NCI-H226 (cell line): ENCODE measurements around the gene EPHB2.
"Not testable (repeated sequence)": the region's sequence is repeated elsewhere in the genome, so short reads cannot be mapped to it uniquely, and the experiment has no call there.

Source experiments
- DNase-seq: peaks from one replicate; pipeline ENCODE4 v3.0.0-alpha.2; 2015

Gene EPHB2

DNA sequence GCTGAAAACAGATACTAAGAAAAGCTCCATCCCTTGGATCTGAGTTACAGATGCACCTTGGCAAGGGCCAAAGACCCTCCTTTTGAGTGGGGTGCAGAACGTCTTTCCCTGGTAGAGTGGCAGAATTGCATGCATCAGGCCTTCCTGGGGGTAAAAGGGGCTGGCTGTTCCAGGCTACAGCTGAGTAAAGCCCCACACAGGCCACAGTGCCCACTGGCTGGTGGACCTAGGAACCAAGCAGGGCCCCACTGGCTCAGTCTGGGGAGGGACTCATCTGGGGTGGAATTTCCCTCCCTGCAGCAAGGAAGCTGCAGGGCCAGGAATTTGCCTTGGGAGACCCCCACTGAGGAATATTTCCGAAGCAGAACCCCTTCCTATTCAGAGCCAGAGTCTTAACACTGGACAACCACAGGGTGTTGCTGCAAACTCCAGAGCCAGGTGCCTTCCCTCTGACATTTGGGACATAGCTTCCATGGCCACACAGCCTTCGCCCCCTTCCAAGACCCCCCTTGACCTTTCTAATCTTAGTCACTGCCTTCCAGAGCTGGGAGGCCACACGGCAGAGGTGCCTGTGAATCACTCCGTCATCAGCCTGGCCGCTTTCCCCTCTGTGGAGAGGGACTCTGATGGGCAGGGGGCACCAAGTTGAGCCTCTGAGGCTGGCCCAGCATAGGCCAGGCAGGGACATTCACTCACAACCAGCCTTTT lies 209.5 kb downstream of the EPHB2 start:
- DNase-seq, result no peak

DNA sequence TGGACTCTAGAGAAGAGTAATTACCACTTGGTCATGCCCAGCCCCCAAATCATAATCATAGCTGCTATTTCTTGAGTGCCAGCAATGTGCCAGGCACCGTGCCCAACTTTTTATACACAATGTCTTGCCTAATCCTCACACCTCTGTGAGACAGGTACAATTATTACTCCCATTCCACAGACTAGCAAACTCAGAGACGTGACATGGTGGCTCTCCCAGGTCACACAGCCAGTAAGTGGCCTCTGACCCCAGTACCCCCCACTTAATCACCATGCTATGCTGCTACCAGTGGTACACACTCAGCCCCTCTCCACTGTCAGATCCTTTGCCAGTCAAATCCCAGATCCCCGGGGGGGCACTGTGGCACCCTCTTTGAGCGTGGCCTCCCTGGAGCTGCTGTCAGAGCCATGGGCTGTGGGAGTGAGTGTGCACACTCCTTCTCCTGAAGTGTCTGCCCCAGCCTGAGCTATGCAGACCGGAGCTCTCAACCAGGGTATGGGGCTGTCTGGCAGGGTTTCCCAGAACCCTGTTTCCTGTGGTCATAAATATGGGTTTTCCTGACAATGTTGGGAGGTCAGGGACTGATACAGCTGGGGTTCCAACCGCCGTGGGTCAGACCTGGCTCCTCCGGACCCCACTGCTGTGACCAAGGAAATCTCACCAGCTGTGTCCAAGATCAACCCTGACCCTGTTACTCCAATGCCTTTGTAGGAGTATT lies 210.3 kb downstream of the EPHB2 start:
- no peak for DNase-seq

DNA sequence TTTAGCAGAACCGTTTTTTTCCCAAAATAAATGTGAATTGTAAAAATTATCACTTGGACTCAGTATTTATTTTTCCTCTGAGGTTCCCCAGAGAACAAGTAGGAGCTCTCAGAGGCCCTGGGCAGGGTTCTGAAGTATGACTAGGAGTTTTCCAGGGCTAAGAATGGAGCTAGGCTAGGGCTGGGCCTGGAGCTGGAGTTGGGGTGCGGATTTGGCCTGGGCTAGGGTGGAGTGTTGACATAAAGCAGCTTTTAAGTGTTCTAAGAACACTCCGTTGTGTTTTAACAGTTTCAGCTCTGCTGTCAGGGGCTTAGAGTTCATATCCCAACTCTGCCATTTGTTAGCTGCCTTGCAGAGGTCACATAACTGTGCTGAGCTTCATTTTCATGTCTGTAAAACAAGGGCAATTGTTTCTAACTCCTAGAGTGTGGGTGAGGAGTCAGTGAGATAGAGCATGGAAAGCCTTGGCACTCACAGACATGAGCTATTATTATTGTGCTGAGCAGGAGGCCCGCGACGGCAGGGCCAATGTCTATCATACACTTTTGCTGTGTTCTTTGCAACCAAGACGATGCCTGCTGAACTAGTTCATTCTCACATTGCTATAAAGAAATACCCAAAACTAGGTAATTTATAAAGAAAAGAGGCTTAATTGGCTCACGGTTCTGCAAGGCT lies 210.9 kb downstream of the EPHB2 start:
- DNase-seq, result no peak

DNA sequence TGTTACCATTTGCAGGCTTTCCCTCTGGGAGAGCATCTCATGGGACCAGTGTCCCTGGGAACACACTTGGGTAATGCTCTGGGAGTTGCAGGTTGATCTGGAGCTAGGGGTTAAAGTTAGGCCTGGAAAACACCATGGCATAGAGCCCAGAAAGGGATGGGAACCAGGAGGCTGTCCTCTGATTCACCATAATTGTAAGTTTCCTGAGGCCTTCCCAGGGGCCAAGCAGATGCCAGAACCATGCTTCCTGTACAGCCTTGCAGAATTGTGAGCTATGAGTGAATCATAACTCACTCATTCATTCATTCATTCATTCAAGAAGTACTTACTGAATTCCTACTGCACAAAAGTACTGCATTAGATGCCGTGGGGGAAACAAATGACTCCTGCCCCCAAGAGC lies 212.0 kb downstream of the EPHB2 start:
- DNase-seq, result no peak

DNA sequence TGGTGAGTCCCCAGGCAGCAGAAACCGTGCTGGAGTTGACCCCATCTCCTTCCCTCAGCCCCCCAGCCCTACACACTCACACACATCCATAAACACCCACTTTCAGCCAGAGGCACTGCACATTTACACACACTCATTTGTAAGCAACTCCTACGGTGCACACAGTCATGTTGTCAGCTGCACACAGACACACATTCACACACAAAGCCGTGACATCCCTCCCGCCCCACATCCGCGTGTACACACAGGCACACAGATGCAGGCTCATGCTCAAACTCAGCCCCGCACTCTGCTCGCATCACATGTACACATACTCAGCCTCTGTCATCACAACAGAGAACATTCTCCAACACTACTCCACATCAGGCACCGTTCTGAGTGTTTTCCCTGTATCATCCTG lies 214.5 kb downstream of the EPHB2 start:
- no peak for DNase-seq

DNA sequence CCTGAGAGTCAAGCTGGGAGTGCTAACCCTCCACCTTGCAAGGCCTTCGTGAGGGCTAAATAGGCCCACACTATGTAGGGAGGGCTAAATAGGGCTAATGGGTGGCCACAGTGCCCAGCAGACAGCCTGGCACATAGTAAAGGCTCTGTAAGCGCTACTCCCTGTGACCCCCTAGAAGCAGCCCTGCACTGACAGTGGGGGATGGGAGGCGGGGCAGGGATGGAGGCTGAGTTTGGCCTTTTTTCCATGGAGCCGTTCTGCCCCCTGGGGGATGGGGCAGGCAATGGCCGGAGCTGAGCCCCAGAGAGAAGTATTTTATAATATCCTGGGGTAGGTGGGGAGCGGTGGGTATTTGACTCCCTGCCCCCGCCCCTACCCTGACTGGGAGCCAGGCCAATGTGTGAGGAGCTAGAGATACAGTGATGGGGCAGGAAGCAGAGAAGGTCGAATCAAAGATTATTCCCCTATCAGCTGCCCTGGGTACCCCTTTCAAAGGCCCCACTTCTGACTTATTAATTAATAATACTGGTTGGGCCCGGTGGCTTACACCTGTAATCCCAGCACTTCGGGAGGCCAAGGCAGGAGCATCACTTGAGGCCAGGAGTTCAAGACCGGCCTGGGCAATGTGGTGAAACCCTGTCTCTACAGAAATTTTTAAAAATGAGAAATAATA lies 219.7 kb downstream of the EPHB2 start:
- DNase-seq, result no peak

DNA sequence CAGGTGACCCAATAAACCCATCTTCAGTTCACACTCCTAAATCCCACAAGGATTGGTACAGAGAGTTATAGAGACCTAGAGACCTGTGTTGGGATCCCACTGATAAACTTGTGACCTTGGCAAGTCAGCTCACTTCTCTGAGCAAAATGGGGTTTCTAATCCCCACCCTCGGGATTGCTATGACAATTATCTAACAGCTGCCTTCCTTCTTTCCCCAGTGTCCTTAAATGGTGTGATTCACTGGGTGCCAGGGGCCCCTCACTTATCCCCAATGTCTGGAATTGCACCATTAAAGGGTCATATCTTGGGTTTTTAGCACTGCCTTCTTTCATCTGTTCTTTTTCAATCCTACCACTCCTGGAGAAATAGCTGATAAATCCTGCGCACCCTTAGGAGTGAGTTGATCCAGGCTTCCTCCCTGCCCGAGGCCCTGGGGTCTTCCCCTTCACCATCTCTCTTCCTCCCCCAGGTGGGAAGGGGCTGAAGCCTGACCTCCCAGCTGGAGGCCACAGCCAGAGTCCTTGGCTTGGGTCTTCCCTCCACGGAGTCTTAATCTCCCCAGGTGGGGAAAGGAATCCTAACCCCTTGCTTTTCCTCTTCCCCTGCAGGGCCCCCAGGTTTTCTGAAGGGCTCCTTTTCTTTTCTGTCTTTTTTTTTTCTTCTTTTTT lies 222.3 kb downstream of the EPHB2 start:
- DNase-seq, result no peak

DNA sequence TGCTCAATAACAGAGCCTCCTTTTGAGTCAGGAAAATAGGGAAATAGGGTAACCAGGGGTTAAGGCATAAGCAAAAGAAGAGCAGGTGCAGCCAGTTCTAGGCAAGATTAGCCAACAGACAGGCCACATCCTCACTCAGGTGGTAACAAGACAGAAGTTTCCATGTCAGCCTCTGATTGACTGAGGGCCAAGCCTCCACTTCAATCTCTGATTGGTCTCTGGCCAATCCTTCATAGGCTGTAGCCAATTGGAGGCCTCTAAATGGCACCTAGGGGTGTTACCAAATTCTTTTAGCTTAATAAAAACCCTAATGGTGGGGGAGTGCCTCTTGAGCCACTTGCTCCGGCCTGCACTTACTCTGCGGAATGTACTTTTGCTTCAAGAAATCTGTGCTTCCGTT lies 224.8 kb downstream of the EPHB2 start:
- no peak for DNase-seq

DNA sequence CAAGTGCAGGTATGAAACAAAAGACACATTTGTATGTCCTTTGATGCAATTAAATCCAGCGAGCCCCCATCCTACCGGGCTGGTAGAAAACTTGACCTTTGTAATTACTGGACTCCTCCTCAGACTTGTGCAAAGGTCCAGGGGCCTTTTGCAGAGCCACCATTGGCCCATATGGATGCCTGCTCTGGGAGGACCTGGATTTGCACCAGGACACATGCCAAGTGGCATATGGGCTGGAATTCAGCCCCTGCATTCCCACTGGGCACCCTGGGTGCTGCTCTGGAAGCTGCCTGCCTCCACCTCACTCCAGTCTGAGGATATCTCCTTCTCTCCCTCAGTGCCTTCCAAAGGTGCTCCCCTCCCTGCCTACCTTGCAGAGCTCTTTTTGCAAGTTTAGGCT lies 226.0 kb downstream of the EPHB2 start:
- DNase-seq, result no peak

DNA sequence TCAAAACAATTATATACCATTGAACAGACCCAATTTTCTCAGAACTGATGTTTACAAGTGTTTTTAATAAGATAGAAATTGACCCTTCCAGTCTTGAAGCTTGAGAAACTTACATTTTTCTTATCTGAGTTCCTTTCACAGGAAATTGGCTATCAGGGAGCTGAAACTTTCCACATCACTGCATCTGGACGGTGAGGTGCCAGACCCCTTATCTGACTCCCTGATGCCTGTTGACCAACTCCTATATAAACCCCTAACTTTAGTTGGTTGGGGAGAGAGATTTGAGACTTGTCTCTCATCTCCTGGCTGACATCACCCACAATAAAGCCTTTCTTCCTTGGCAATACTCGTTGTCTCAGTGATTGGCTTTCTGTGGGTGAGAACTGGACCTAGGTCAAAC lies 230.6 kb downstream of the EPHB2 start:
- no peak for DNase-seq

DNA sequence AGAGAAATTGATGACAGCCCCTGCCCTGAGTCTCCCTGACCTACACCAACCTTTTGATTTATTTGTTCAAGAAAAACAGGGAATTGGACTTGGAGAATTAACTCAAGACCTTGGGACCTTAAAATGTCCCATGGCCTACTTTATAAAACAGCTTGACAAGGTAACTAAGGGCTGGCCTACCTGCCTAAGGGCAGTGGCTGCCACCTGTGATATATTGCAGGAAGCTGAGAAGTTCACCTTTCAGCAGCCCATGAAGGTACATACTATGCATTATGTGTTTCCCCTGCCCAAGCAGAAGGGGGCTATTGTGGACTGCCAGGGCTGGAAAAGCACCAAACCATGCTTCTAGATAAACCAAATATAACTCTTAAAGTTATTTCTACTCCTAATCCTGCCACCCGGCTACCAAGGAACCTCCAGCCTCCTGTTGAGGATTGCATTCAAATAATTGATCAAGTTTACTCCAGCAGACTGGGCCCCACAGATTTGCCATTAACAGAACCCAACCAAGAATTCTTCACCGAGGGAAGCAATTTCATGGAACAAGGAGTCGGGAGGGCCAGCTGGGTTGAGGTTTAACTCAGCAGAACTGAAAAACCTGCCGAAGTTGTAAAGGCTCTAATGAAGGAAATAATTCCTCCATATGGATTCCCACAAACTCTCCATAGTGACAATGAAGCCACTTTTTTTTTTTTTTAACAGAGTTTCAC lies 233.9 kb downstream of the EPHB2 start:
- no peak for DNase-seq

DNA sequence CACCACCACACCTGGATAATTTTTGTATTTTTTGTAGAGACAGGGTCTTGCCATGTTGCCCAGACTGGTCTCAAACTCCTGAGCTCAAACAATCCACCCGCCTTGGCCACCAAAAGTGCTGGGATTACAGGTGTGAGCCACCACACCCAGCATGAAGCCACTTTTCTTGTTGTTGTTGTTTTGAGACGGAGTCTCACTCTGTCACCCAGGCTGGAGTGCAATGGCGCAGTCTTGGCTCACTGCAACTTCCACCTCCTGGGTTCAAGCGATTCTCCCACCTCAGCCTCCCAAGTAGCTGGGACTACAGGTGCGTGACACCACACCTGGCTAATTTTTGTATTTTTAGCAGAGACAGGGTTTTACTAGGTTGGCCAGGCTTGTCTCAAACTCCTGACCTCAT lies 234.5 kb downstream of the EPHB2 start:
- DNase-seq, result not testable (repeated sequence)

DNA sequence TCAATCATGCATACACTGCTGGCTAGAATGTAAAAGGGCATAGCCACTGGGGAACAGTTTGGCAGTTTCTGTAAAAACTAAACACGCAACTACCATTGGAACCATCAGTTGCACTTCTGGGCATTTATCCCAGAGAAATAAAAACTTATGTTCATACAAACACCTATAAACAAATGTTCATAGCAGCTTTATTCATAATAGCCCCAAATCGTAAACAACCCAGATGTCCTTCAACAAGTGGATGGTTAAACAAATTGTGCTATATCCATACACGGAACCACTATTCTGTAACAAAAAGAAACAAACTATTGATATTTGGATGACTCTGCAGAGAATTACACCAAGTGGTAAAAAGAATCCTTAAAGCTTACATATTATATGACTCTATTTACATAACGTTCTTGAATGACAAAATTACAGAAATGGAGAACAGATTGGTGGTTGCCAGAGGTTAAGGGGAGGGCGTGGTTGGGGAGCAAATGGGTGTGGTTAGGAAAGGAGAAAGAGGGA lies 239.2 kb downstream of the EPHB2 start:
- DNase-seq, result no peak

DNA sequence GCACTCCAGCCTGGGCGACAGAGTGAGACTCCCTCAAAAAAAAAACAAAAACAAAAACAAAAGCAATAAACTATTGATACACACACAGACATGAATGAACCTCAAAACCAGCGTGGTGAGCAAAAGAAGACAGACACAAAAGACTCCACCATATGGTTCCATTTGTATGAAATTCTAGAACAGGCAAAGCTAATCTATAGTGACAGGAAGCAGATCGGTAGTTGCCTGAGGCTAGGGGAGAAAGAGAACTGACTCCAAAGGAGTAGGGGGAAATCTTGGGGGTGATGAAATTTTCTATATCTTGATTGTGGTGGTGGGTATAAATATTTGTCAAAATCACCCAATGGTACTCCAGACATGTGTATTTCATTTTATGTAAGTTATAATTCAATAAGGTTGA lies 241.2 kb downstream of the EPHB2 start:
- DNase-seq, result no peak

DNA sequence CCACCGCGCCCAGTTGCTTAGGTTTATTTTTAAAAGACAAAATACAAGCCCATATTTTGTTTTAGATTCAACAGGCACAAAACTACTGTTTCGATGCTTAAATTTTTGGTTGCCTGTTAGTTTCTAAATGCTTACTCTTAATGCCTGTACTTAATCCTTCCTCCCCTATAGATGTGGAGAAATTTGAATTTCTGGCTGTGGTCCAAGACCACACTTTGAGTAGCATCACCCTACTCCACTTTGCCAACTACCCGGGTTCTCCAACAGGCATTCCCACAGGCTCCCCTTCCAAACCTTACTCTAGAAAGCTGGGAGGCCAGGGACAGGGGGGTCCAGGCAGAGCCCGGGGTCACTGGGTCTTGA lies 242.0 kb downstream of the EPHB2 start:
- no peak for DNase-seq

DNA sequence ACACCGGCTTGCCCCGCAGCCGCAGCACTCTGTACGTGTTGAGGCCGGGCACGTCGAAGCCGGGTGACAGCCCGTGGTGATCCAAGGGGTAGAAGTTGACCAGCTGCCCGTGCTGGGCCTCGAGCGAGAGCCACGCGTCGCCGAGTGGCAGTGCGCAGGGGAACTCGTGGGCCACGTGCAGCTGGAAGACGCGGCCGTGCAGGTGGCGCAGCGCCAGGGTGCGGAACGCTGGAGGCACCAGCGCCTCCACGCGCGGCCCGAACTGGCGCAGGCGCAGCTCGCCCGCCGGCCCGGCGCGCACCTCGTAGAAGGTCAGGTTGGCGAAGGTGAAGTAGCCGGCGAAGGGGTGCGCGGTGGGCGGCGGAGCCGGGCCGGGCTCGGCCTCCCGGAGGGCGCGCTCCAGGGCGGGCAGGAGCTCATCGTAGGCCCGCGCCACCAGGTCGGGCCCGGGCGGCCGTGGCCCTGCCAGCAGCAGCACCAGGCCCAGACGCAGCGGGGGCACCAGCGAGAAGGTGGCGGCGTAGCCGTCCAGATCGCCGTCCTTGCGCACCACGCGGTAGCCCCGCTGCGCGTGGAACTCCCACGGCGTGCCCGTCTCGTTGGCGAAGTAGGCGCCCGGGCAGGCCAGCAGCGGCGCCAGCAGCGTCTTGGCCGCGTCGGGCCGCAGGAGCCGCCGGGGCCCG lies 242.6 kb downstream of the EPHB2 start:
- no peak for DNase-seq

DNA sequence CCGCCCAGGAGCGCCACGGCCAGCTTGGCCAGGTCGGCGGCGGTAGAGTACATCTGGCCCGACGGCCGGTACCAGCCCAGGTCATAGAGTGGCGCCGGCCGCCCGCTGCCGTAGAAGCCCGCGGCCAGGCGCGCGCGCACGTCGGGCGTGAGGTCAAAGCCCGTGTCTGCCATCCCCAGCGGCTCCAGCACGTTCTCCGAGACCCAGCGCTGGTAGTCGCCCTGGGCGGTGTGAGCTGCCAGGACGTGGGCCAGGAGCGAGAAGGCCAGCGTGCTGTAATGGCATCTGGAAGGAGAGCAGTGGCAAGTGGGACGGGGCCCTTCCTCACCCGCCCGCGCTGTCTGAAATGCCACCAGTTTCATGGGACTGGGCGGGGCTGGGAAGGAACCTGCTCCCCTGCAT lies 243.1 kb downstream of the EPHB2 start:
- no peak for DNase-seq

DNA sequence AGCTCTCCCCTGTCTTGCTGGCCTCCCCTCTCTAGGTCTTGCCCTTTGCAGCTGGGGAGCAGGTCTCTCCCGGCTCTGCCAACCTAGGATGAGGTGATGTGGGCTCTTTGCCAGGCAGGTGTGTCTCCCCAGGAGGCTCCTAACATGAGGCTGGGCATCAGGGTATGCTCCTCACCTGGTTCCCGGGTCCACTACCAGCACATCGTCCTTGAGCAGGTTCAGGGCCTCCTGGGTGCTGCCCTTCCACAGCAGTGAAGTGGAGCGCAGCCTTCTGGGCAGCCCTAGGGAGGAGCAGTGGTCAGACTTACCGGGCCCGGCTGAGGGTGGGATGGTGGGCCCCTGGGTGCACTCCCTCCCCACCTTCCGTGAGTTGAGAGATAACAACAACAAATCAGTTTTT lies 244.5 kb downstream of the EPHB2 start:
- DNase-seq, result no peak

DNA sequence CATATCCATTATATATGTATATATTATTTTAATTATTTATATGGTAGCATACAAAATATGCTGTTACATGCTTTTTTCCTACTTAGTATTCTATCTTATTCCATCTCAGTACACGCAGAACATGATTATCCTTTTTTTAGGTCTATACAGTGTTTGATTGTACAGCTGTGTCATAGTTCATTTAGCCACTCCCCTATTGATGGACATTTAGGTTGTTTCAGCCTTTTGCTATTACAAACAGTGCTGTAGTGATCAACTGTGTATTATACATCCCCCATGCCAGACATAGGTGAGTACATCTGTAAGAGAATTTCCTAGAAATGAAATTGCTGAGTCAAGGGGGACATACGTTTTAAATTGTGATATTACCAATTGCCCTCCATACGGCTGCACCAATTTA lies 246.4 kb downstream of the EPHB2 start:
- DNase-seq, result no peak

DNA sequence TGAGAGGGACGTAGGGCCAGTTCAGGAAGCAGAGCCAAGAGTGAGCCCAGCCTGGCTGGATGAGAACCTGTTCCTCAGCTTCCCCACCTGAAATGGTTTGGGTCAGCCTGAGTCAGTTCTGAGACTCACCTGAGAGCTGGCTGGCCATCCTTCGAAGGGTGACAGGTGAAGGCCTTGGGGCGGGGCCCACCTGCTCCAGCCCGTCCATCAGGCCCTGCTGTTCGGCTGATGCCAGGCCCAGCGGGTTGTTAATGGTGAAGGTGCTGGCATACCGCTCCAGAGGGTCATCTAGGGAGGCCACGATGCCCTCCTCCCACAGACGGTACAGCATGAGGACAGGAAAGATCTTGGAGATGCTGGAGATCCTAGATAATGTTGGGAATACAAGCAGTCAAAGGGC lies 247.9 kb downstream of the EPHB2 start:
- DNase-seq, result no peak

DNA sequence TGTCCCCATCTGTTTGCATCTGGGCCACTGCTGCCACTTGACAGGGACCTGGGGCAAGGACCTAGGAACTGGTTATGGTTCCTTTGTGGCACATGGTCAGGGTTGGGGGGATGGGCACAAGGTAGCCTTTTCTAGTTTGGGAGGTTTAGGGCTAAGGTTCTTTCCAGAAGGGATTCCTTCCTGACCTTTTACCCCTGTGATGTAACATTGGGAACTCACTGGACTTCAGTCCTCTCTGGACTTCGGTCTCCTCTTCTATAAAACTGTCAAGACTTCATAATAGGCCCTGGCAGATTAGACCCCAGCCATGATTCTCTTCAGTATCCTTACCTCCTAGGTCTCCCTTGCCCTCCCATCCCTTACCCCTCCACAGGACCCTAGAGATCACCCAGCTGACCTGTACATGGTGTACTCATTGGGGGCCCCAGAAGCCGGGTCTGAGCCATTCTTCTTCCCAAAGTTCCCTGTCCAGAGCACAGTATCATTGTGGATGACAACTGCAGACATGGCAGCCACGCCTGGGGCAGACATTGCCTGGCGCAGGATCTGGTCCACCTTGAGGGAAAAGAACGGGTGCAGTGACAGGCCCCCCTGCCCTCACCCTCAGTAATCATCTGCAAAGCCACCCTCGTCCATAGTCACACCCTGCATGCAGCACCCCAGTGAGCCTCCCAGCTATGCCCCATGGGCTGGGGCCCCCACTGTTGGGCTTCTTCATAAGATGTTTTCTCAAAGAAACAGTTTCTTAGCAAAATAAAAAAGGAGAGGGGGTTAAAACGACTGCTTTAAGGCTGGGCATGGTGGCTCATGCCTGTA lies 249.1 kb downstream of the EPHB2 start:
- DNase-seq, result no peak
